PFSK-1 (cell line): ENCODE results near the gene SFXN2.

ENCODE experiments used
- POLR2AphosphoS5 ChIP-seq: IDR thresholded peaks from 2 replicates; pipeline ENCODE4 v1.6.1; 2012; ENCODE audit warnings: low read depth, mild to moderate bottlenecking, control low read depth, low read length, moderate library complexity
- REST ChIP-seq, 2 experiments: IDR thresholded peaks; 2 replicates each; pipeline versions ENCODE4 v1.6.1 to v1.8.0; 2011 to 2012; ENCODE audit warnings: low read depth in 2 of 2, low read length in 2 of 2, control low read depth in 1 of 2, inconsistent platforms in 1 of 2, mild to moderate bottlenecking in 1 of 2, moderate library complexity in 1 of 2; ENCODE audit not compliant: insufficient read depth in 1 of 2
- TAF1 ChIP-seq: IDR thresholded peaks from 2 replicates; pipeline ENCODE4 v1.6.1; 2012; ENCODE audit warnings: low read length, control low read depth, borderline replicate concordance; ENCODE audit not compliant: insufficient read depth

GRCh38 chr10:102682981-102683380, 31.5 kb upstream of the SFXN2 start:
- TF ChIP-seq REST (IDR thresholded peaks at IDR 0.05; ENCODE audit: insufficient read depth in 1 of 2, low read depth in 2 of 2, low read length in 2 of 2): no peak
- no peak for TF ChIP-seq TAF1
- TF ChIP-seq POLR2AphosphoS5: no peak
